DOHH2 (cell line): Measurements from ENCODE around the gene F12.

ENCODE experiments used
- EZH2phosphoT487 ChIP-seq: fragments of 200-600 bp; sonication (generic); IDR thresholded peaks from 2 replicates; pipeline ENCODE4 v1.6.1; 2017; ENCODE audit warnings: borderline replicate concordance, mild to moderate bottlenecking, antibody characterized with exemption, low read length, moderate library complexity, mixed read lengths
- TF ChIP-seq, protein P1 (sequence below): fragments of 200-600 bp; sonication (generic); IDR thresholded peaks from one replicate; pipeline ENCODE4 v1.5.1; 2014; ENCODE audit warnings: antibody characterized with exemption, mild to moderate bottlenecking, low read depth, low read length; ENCODE audit not compliant: poor library complexity, severe bottlenecking

DNA sequence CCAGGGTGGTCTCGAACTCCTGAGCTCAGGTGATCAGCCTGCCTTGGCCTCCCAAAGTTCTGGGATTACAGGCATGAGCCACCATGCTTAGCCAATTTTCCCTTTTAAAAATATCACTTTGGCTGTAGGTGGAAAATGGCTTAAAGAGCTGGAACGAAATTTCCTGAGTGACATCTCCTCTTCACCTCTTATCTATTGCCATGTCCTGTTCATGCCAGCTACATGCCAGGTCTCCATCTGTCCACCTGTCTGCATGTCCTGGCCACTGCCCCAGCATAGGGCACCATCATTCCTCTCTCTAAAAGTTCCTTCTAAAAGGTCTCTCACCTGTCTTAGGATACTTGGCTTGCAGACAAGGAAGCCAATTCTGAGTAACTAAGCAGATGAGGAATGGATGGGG is 14.3 kb upstream of the F12 start:
- TF ChIP-seq, protein P1, sequence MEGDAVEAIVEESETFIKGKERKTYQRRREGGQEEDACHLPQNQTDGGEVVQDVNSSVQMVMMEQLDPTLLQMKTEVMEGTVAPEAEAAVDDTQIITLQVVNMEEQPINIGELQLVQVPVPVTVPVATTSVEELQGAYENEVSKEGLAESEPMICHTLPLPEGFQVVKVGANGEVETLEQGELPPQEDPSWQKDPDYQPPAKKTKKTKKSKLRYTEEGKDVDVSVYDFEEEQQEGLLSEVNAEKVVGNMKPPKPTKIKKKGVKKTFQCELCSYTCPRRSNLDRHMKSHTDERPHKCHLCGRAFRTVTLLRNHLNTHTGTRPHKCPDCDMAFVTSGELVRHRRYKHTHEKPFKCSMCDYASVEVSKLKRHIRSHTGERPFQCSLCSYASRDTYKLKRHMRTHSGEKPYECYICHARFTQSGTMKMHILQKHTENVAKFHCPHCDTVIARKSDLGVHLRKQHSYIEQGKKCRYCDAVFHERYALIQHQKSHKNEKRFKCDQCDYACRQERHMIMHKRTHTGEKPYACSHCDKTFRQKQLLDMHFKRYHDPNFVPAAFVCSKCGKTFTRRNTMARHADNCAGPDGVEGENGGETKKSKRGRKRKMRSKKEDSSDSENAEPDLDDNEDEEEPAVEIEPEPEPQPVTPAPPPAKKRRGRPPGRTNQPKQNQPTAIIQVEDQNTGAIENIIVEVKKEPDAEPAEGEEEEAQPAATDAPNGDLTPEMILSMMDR = no peak
- no peak for TF ChIP-seq EZH2phosphoT487
